Liver (tissue), 3 donors: ENCODE data around the gene FKBP15.

Experiments used
- FOXA2 ChIP-seq: IDR thresholded peaks from 2 replicates; pipeline ENCODE4 v1.6.1; 2016; ENCODE audit warnings: antibody characterized with exemption
- JUND ChIP-seq, 2 donors: IDR thresholded peaks; 2 replicates each; pipeline ENCODE4 v1.6.1; 2016; ENCODE audit warnings: antibody characterized with exemption in 2 of 2
- RXRA ChIP-seq, 2 donors: IDR thresholded peaks; 2 replicates each; pipeline ENCODE4 v1.6.1; 2017 to 2018; ENCODE audit warnings: antibody characterized with exemption in 2 of 2, mild to moderate bottlenecking in 1 of 2
- TAF1 ChIP-seq: conservative IDR thresholded peaks from 2 replicates; pipeline ENCODE4 v1.6.1; 2016; ENCODE audit warnings: antibody characterized with exemption, mild to moderate bottlenecking
- YY1 ChIP-seq: IDR thresholded peaks from 2 replicates; pipeline ENCODE4 v1.6.1; 2016; ENCODE audit warnings: antibody characterized with exemption, mild to moderate bottlenecking
- TF ChIP-seq, protein P1 (sequence below): fragments of 150-350 bp; IDR thresholded peaks from 2 replicates; pipeline ENCODE4 v1.5.1; 2017; ENCODE audit warnings: improper control_type of control experiment, low read depth, low read length; ENCODE audit not compliant: missing input control
- TF ChIP-seq, protein P2 (sequence below): IDR thresholded peaks from 2 replicates; pipeline ENCODE4 v1.6.1; 2016; ENCODE audit warnings: antibody characterized with exemption, mild to moderate bottlenecking
- TF ChIP-seq, protein P3 (sequence below): IDR thresholded peaks from 2 replicates; pipeline ENCODE4 v1.6.1; 2016; ENCODE audit warnings: antibody characterized with exemption
- donor health status: healthy.
- donor health status: healthy.

DNA sequence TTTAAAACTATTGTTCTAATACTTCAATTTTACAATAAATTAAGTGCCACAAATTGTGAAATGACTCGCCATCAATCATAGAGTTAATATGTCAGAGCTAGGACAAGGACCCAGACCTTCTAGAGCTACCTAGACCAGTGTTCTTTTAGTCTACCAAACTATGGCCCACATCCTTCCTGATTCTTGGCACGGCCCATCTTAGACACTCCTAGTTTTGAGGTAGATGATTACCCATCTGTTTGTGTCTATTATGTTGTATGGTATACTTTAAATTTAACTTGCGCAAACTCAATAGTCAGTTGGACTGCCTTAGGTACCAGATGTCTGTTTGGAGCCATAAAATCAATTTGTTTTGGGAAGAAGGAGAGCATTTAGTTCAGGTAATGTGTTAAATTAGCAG lies 36.8 kb upstream of the FKBP15 start:
- TF ChIP-seq, protein P1, sequence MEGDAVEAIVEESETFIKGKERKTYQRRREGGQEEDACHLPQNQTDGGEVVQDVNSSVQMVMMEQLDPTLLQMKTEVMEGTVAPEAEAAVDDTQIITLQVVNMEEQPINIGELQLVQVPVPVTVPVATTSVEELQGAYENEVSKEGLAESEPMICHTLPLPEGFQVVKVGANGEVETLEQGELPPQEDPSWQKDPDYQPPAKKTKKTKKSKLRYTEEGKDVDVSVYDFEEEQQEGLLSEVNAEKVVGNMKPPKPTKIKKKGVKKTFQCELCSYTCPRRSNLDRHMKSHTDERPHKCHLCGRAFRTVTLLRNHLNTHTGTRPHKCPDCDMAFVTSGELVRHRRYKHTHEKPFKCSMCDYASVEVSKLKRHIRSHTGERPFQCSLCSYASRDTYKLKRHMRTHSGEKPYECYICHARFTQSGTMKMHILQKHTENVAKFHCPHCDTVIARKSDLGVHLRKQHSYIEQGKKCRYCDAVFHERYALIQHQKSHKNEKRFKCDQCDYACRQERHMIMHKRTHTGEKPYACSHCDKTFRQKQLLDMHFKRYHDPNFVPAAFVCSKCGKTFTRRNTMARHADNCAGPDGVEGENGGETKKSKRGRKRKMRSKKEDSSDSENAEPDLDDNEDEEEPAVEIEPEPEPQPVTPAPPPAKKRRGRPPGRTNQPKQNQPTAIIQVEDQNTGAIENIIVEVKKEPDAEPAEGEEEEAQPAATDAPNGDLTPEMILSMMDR, result no peak
- TF ChIP-seq RXRA (IDR thresholded peaks at IDR 0.05) (no peak), TAF1 (no peak), JUND (IDR thresholded peaks at IDR 0.05) (no peak), FOXA2 (no peak), YY1 (no peak)
- TF ChIP-seq, protein P2, sequence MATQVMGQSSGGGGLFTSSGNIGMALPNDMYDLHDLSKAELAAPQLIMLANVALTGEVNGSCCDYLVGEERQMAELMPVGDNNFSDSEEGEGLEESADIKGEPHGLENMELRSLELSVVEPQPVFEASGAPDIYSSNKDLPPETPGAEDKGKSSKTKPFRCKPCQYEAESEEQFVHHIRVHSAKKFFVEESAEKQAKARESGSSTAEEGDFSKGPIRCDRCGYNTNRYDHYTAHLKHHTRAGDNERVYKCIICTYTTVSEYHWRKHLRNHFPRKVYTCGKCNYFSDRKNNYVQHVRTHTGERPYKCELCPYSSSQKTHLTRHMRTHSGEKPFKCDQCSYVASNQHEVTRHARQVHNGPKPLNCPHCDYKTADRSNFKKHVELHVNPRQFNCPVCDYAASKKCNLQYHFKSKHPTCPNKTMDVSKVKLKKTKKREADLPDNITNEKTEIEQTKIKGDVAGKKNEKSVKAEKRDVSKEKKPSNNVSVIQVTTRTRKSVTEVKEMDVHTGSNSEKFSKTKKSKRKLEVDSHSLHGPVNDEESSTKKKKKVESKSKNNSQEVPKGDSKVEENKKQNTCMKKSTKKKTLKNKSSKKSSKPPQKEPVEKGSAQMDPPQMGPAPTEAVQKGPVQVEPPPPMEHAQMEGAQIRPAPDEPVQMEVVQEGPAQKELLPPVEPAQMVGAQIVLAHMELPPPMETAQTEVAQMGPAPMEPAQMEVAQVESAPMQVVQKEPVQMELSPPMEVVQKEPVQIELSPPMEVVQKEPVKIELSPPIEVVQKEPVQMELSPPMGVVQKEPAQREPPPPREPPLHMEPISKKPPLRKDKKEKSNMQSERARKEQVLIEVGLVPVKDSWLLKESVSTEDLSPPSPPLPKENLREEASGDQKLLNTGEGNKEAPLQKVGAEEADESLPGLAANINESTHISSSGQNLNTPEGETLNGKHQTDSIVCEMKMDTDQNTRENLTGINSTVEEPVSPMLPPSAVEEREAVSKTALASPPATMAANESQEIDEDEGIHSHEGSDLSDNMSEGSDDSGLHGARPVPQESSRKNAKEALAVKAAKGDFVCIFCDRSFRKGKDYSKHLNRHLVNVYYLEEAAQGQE, result no peak
- TF ChIP-seq, protein P3, sequence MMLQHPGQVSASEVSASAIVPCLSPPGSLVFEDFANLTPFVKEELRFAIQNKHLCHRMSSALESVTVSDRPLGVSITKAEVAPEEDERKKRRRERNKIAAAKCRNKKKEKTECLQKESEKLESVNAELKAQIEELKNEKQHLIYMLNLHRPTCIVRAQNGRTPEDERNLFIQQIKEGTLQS, result no peak
